Sigmoid colon (tissue), 7 donors: Measurements from ENCODE around the gene DRAP1. TPM values are rescaled to one million over a fixed set of nuclear protein-coding genes. Genes with fewer than 3 reads are reported as not detected.

Experiments
- DNase-seq: peaks from one replicate; pipeline ENCODE4 v3.0.0-alpha.2; 2019
- H3K27ac ChIP-seq, 4 donors: fragments of 200-600 bp; sonication (generic); one replicate each; pipeline ENCODE4 v1.5.1; 2016 to 2019; ENCODE audit warnings: mild to moderate bottlenecking in 1 of 4
- H3K27me3 ChIP-seq, 3 donors: fragments of 200-600 bp; sonication (generic); one replicate each; pipeline ENCODE4 v1.5.1; 2019; ENCODE audit warnings: mild to moderate bottlenecking in 1 of 3
- H3K36me3 ChIP-seq, 4 donors: fragments of 200-600 bp; sonication (generic); one replicate each; pipeline ENCODE4 v1.5.1; 2016 to 2019
- H3K4me1 ChIP-seq, 4 donors: fragments of 200-600 bp; sonication (generic); one replicate each; pipeline ENCODE4 v1.5.1; 2017 to 2019
- H3K4me3 ChIP-seq, 4 donors: fragments of 200-600 bp; sonication (generic); one replicate each; pipeline ENCODE4 v1.5.1; 2017 to 2019; ENCODE audit warnings: mild to moderate bottlenecking in 2 of 4, moderate library complexity in 1 of 4
- H3K9me3 ChIP-seq, 4 donors: fragments of 200-600 bp in 3 of 4; sonication (generic) in 3 of 4; one replicate each; pipeline versions ENCODE4 v1.5.1 to v1.6.1; 2013 to 2019
- CTCF ChIP-seq, 4 experiments: fragments of 450-650 bp in 3 of 4; fragments of 200-600 bp in 1 of 4; IDR thresholded peaks; one replicate each; pipeline ENCODE4 v1.5.1; 2016 to 2019; ENCODE audit warnings: antibody characterized with exemption in 4 of 4, mild to moderate bottlenecking in 3 of 4, moderate library complexity in 2 of 4
- EP300 ChIP-seq, 4 donors: sonication (generic); formaldehyde crosslinking; IDR thresholded peaks; one replicate each; pipeline ENCODE4 v1.6.1; 2017; ENCODE audit warnings: antibody characterized with exemption in 4 of 4
- POLR2A ChIP-seq, 2 donors: fragments of 450-650 bp; IDR thresholded peaks; one replicate each; pipeline ENCODE4 v1.6.1; 2016; ENCODE audit warnings: antibody characterized with exemption in 2 of 2, mild to moderate bottlenecking in 2 of 2, moderate library complexity in 2 of 2
- POLR2AphosphoS5 ChIP-seq, 4 donors: sonication (generic); formaldehyde crosslinking; IDR thresholded peaks; one replicate each; pipeline ENCODE4 v1.6.1; 2017; ENCODE audit warnings: antibody characterized with exemption in 4 of 4
- WGBS, 2 donors: extraction: QIAGEN DNeasy Blood & Tissue Kit; methylation state at CpG; one replicate each; pipeline ENCODE4 v1.1.7; 2013; 5-methylcytosine and 5-hydroxymethylcytosine counted together
- intact Hi-C: fragments of 100-400 bp; cut with DNase I; formaldehyde crosslinking; loops from one replicate; pipeline ENCODE4 v1.15.1; 2023
- polyA plus RNA-seq, 3 donors: library from polyadenylated mRNA; stranded (reverse); fragments of 200-250 nt; gene quantifications; one replicate each; pipeline ENCODE4 v1.2.3, GENCODE V29; 2013
- total RNA-seq, 4 donors: library from RNA; depleted of rRNA; stranded (reverse); fragments of >200 nt; gene quantifications; one replicate each; pipeline ENCODE4 v1.1.0, GENCODE V29; 2016
- donor health status: healthy with polysubstance abuse.
- donor health status: Bipolar disorder and iron deficiency.
- donor health status: healthy.

The DRAP1 gene
- total and polyA plus RNA-seq, 7 donors = 58.9 to 115 (median 77.5) TPM

GRCh38 chr11:65965986-65966762, 46.9 kb downstream of the DRAP1 start:
- Histone ChIP-seq H3K36me3 (peaks cover 49 to 68% (median 54%) of the 10 kb centered on the region in 4 donors), H3K4me1 (peaks cover 0 to 26% (median 24%) of the 10 kb centered on the region in 4 donors), H3K9me3 (no peaks in the 10 kb centered on the region), H3K4me3 (no peak overlapping the region), H3K27ac (no peak overlapping the region), H3K27me3 (no peaks in the 10 kb centered on the region)
- TF ChIP-seq CTCF (IDR thresholded peaks at IDR 0.05) = no peak
- 95 to 96% methylated on average over 36 of the region's 36 CpGs for WGBS, 2 donors
- DNase-seq = no peak
- intact Hi-C loops = no loop called here

DNA sequence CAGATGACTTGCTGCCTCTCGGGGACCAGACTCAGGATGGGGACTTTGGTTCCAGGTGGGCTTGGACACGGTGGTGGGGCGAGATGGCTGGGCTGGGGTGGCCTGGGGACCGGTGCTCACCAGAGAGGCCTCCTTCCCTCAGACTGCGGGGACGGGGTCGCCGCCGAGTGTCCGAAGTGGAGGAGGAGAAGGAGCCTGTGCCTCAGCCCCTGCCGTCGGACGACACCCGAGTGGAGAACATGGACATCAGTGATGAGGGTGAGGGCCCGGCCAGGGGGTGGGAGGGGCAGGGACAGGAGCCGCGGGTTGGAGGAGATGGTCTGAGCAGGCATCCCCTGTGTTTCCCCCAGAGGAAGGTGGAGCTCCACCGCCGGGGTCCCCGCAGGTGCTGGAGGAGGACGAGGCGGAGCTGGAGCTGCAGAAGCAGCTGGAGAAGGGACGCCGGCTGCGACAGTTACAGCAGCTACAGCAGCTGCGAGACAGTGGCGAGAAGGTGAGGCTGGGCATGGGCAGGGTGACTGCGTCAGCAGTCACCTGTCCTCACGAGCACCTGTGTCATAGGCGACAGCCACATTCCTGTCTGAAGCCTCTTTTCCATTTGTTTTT, 48.2 kb downstream of the DRAP1 start:
- 95 to 96% methylated on average over 30 of the region's 30 CpGs for WGBS, 2 donors

GRCh38 chr11:65968600-65969482, 49.6 kb downstream of the DRAP1 start:
- TF ChIP-seq EP300 (IDR thresholded peaks at IDR 0.05) (no peak), POLR2AphosphoS5 (IDR thresholded peaks at IDR 0.05) (no peak), POLR2A (IDR thresholded peaks at IDR 0.05) (no peak), CTCF (IDR thresholded peaks at IDR 0.05) (no peak)
- intact Hi-C loops = no loop called here
- Histone ChIP-seq H3K9me3 (no peaks in the 10 kb centered on the region), H3K4me1 (peaks cover 0 to 6% (median 5%) of the 10 kb centered on the region in 4 donors), H3K27ac (no peak overlapping the region), H3K27me3 (no peaks in the 10 kb centered on the region), H3K36me3 (peaks cover 51 to 87% (median 57%) of the 10 kb centered on the region in 4 donors), H3K4me3 (no peak overlapping the region)
- no peak for DNase-seq
- 68 to 84% methylated on average over 15 of the region's 15 CpGs for WGBS, 2 donors

More for the DNA sequence above, 48.2 kb downstream of the DRAP1 start:
- no peak for DNase-seq
- TF ChIP-seq CTCF (IDR thresholded peaks at IDR 0.05) (no peak), POLR2AphosphoS5 (IDR thresholded peaks at IDR 0.05) (no peak), EP300 (IDR thresholded peaks at IDR 0.05) (no peak), POLR2A (IDR thresholded peaks at IDR 0.05) (no peak)
- Histone ChIP-seq H3K27me3 (no peaks in the 10 kb centered on the region), H3K4me1 (peaks cover 0 to 20% (median 19%) of the 10 kb centered on the region in 4 donors), H3K4me3 (no peak overlapping the region), H3K27ac (no peak overlapping the region), H3K36me3 (peaks cover 49 to 74% (median 54%) of the 10 kb centered on the region in 4 donors), H3K9me3 (no peaks in the 10 kb centered on the region)
- intact Hi-C loops = no loop called here

Other genes starting within 250 kb of the DRAP1 start
- gene KAT5, start 207.2 kb upstream of the DRAP1 start, total RNA-seq = 10 to 100 TPM; 58.4 to 92.7 (median 74.7) TPM
- 10 to 100 TPM; 51.1 to 81.0 (median 53.9) TPM for gene KAT5, start 207.2 kb upstream of the DRAP1 start, polyA plus RNA-seq
- gene RNASEH2C, start 198.6 kb upstream of the DRAP1 start, total RNA-seq = 100 to 1,000 TPM; 120 to 168 (median 146) TPM
- gene RNASEH2C, start 198.6 kb upstream of the DRAP1 start, polyA plus RNA-seq = 10 to 100 TPM; 45.6 to 68.1 (median 55.7) TPM
- 10 to 100 TPM in 2 of 4 donors, 1 to 10 TPM in 2; 6.6 to 13.3 (median 10.8) TPM for gene AP5B1, start 138.4 kb upstream of the DRAP1 start, total RNA-seq
- 10 to 100 TPM in 1 of 3 donors, 1 to 10 TPM in 2; 6.6 to 14.6 (median 9.0) TPM for gene AP5B1, start 138.4 kb upstream of the DRAP1 start, polyA plus RNA-seq
- not detected for gene OVOL1, start 132.4 kb upstream of the DRAP1 start, total RNA-seq
- 10 to 100 TPM; 16.6 to 30.0 (median 22.7) TPM for gene OVOL1, start 132.4 kb upstream of the DRAP1 start, polyA plus RNA-seq
- 1 to 10 TPM in 1 of 4 donors, under 1 TPM in 3; 0.27 to 1.2 (median 0.63) TPM for gene SNX32, start 85.5 kb upstream of the DRAP1 start, total RNA-seq
- gene SNX32, start 85.5 kb upstream of the DRAP1 start, polyA plus RNA-seq = 1 to 10 TPM in 1 of 3 donors, under 1 TPM in 1, not detected in 1; 0.69 to 1.5 TPM
- 100 to 1,000 TPM; 428 to 506 (median 487) TPM for gene CFL1, start 61.2 kb upstream of the DRAP1 start, total RNA-seq
- 1,000 to 10,000 TPM; 1,456 to 2,165 (median 1,757) TPM for gene CFL1, start 61.2 kb upstream of the DRAP1 start, polyA plus RNA-seq
- gene MUS81, start 59.0 kb upstream of the DRAP1 start, total RNA-seq = 10 to 100 TPM; 42.1 to 54.2 (median 45.2) TPM
- gene MUS81, start 59.0 kb upstream of the DRAP1 start, polyA plus RNA-seq = 10 to 100 TPM; 33.5 to 61.8 (median 36.0) TPM
- 100 to 1,000 TPM in 2 of 4 donors, 10 to 100 TPM in 2; 71.7 to 120 (median 97.3) TPM for gene EFEMP2, start 46.6 kb upstream of the DRAP1 start, total RNA-seq
- gene EFEMP2, start 46.6 kb upstream of the DRAP1 start, polyA plus RNA-seq = 10 to 100 TPM in 2 of 3 donors, 1 to 10 TPM in 1; 8.6 to 24.0 (median 19.4) TPM
- under 1 TPM in 1 of 4 donors, not detected in 3; 0.82 TPM for gene CTSW, start 39.6 kb upstream of the DRAP1 start, total RNA-seq
- 1 to 10 TPM in 2 of 3 donors, not detected in 1; 2.3 to 3.1 TPM for gene CTSW, start 39.6 kb upstream of the DRAP1 start, polyA plus RNA-seq
- gene FIBP, start 31.0 kb upstream of the DRAP1 start, total RNA-seq = 10 to 100 TPM; 37.5 to 60.7 (median 48.6) TPM
- 10 to 100 TPM; 54.4 to 66.1 (median 58.3) TPM for gene FIBP, start 31.0 kb upstream of the DRAP1 start, polyA plus RNA-seq
- gene CCDC85B, start 28.8 kb upstream of the DRAP1 start, total RNA-seq = 10 to 100 TPM; 57.1 to 73.6 (median 67.6) TPM
- gene CCDC85B, start 28.8 kb upstream of the DRAP1 start, polyA plus RNA-seq = 10 to 100 TPM in 2 of 3 donors, 1 to 10 TPM in 1; 4.2 to 31.6 (median 13.2) TPM
- gene FOSL1, start 19.0 kb upstream of the DRAP1 start, total RNA-seq = 10 to 100 TPM in 1 of 4 donors, 1 to 10 TPM in 1, under 1 TPM in 1, not detected in 1; 0.36 to 12.4 (median 2.8) TPM
- gene FOSL1, start 19.0 kb upstream of the DRAP1 start, polyA plus RNA-seq = 1 to 10 TPM; 1.6 to 3.6 (median 2.9) TPM
- gene C11orf68, start 364 bp upstream of the DRAP1 start, total RNA-seq = 10 to 100 TPM; 22.1 to 36.3 (median 23.9) TPM
- 10 to 100 TPM; 23.4 to 26.1 (median 24.0) TPM for gene C11orf68, start 364 bp upstream of the DRAP1 start, polyA plus RNA-seq
- gene TSGA10IP, start 26.1 kb downstream of the DRAP1 start, total RNA-seq = under 1 TPM in 1 of 4 donors, not detected in 3; 0.49 TPM
- gene TSGA10IP, start 26.1 kb downstream of the DRAP1 start, polyA plus RNA-seq = not detected
- 10 to 100 TPM; 33.8 to 38.8 (median 37.0) TPM for gene SART1, start 42.3 kb downstream of the DRAP1 start, total RNA-seq
- 10 to 100 TPM; 22.2 to 50.0 (median 26.4) TPM for gene SART1, start 42.3 kb downstream of the DRAP1 start, polyA plus RNA-seq
- 10 to 100 TPM; 19.4 to 23.9 (median 21.1) TPM for gene EIF1AD, start 82.7 kb downstream of the DRAP1 start, total RNA-seq
- 10 to 100 TPM; 13.8 to 26.0 (median 14.3) TPM for gene EIF1AD, start 82.7 kb downstream of the DRAP1 start, polyA plus RNA-seq
- gene BANF1, start 83.1 kb downstream of the DRAP1 start, total RNA-seq = 10 to 100 TPM; 40.4 to 76.4 (median 50.5) TPM
- 100 to 1,000 TPM; 113 to 150 (median 130) TPM for gene BANF1, start 83.1 kb downstream of the DRAP1 start, polyA plus RNA-seq
- gene CST6, start 92.6 kb downstream of the DRAP1 start, total RNA-seq = not detected
- 1 to 10 TPM in 1 of 3 donors, under 1 TPM in 1, not detected in 1; 0.10 to 1.2 TPM for gene CST6, start 92.6 kb downstream of the DRAP1 start, polyA plus RNA-seq
- gene CATSPER1, start 107.1 kb downstream of the DRAP1 start, total RNA-seq = not detected
- under 1 TPM in 1 of 3 donors, not detected in 2; 0.06 TPM for gene CATSPER1, start 107.1 kb downstream of the DRAP1 start, polyA plus RNA-seq
- not detected for gene GAL3ST3, start 129.7 kb downstream of the DRAP1 start, total RNA-seq
- gene GAL3ST3, start 129.7 kb downstream of the DRAP1 start, polyA plus RNA-seq = under 1 TPM in 1 of 3 donors, not detected in 2; 0.04 TPM
- gene SF3B2, start 132.9 kb downstream of the DRAP1 start, total RNA-seq = 100 to 1,000 TPM in 2 of 4 donors, 10 to 100 TPM in 2; 75.5 to 122 (median 102) TPM
- gene SF3B2, start 132.9 kb downstream of the DRAP1 start, polyA plus RNA-seq = 100 to 1,000 TPM in 1 of 3 donors, 10 to 100 TPM in 2; 71.7 to 119 (median 91.9) TPM
- 10 to 100 TPM; 16.3 to 75.9 (median 26.5) TPM for gene PACS1, start 150.8 kb downstream of the DRAP1 start, total RNA-seq
- gene PACS1, start 150.8 kb downstream of the DRAP1 start, polyA plus RNA-seq = 10 to 100 TPM in 1 of 3 donors, 1 to 10 TPM in 2; 2.1 to 28.0 (median 5.4) TPM